HL-60/S4 treated with retinoic acid at 250 ng/mL for 4 days and 3 days (cell line): ENCODE results near the gene ALG12.
"Not testable (repeated sequence)": the region's sequence is repeated elsewhere in the genome, so short reads cannot be mapped to it uniquely, and the experiment has no call there.

ENCODE experiments used
- in situ Hi-C: fragments of 300-500 bp; cut with MboI; formaldehyde crosslinking; loops from 2 replicates; pipeline ENCODE4 v1.7.0; 2022; ENCODE audit warnings: low sequenced_read_pairs

Gene ALG12

DNA sequence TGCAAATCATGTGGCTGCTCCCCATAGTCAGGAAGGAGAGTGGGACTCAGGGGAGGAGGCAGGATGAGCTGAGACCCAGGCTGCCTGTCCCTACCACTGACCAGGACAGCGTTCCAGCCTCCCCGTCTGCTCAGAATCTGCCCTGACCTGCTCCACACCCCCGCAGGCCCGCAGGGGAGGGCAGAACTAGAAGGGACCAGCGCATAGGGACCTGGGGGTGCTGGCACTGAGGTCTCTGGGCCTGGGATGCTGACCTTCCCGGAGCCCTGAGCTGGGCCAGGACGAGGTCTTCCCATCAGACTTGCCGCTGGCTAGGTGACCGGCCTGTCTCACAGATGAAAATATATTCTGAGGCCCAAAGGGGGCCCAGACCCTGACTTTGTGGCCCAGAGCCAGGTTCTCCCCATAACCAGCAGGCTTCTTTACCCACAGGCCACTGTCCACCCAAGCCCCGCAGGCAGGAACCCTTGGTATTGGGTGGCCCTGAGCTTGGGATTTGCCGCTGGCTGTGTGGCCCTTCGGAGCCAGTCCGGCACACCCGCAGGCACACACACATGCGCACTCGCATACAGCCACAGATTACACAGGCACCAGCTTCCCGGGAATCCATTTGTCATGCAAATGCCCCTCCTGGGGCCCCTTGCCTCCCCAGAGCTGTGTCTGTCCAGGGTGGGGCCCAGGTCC, 28.5 kb upstream of the ALG12 start:
- in situ Hi-C loops = no loop called here

- in situ Hi-C loops = not testable (repeated sequence)
These were observed 27.0 kb upstream of the ALG12 start for GRCh38 chr22:49945042-49945794.

GRCh38 chr22:49944399-49944891, 26.2 kb upstream of the ALG12 start:
- in situ Hi-C loops = no loop called here

DNA sequence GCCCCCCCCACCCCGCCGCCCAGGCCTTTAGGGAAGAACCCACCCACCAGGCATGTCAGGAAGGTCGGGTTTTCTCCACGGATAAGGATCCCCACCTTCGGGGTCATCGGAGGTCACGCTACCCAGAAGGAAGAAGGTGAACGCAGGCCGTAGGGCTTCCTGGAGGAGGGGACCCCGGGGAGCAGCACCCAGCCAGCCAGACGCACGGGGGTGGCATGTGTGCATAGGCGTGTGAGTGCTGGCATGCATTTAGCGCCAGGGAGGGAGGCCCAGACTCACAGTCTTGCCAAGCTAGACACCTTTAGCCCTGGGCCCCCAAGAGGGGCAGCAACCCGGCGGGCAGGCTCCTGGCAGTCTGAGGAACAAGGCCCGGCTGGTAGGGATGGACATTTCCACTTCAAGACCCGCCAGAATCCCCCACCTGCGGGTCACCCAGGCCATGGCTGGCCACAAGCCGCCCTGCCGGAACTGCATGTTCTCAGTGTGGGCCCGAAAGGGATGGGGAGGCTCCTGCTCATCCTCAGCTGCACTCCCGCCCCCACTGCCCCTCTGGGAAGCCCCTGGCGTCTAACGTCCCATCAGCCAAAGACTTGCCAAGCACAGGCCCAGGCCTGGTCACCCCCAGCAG, 25.6 kb upstream of the ALG12 start:
- in situ Hi-C loops = no loop called here

DNA sequence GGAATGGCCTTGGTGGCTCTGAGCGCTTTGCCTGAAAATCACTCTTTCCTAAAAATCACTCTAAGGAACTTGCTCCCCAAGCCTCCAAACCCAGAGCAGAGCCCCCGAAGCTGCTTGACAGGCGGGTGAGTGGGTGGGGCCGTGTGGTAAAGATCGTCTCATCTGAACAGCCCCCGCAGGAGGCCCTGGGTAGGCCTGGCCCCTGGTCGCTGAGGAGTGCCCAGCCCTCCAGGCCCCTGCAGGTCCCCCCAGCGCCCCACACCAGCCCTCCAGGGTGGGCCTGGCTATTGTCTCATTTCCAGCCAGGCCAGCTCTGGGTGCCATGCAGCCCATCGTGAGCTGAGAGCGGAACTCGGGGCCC, 25.1 kb upstream of the ALG12 start:
- in situ Hi-C loops = no loop called here

- in situ Hi-C loops = no loop called here
These were observed 24.5 kb upstream of the ALG12 start for GRCh38 chr22:49942565-49943404.

DNA sequence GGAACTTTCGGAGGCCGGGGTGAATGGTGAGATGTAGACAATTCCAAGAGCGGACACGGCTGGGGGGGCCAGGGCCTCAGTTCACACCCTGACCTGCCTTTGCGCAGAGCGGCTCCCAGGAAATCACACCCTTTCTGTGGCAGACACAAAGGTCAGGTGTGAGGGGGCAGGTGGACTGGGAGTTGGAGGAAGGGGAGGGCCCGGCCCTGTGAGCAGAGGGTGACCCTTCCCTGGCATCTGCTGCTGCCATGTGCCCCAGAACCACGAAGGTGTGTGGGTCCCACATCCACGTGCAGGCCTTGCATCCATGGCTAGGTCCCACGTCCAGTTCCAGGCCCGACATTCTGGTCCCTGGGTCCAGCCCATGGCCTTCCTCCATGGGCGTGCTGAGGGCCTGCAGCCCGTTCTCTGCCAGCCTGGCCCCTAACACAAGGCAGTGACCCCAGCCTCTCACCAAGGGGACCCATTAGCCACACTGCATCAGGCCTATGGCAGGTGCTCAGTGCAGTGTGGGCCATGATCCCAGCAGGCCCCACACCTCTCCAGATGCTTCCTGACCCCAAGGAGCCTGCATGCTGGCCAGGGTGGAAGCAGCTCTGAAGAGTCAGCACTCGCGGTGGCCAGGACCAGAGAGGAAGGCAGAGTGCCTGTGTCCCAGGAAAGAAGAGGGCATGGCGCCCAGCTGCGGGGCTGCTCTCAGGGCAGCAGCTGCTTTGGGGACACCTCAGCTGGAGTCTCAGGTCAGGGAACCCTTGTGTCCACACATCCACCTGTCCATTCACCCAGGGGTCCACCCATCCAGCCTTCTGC, 23.5 kb upstream of the ALG12 start:
- in situ Hi-C loops = no loop called here

DNA sequence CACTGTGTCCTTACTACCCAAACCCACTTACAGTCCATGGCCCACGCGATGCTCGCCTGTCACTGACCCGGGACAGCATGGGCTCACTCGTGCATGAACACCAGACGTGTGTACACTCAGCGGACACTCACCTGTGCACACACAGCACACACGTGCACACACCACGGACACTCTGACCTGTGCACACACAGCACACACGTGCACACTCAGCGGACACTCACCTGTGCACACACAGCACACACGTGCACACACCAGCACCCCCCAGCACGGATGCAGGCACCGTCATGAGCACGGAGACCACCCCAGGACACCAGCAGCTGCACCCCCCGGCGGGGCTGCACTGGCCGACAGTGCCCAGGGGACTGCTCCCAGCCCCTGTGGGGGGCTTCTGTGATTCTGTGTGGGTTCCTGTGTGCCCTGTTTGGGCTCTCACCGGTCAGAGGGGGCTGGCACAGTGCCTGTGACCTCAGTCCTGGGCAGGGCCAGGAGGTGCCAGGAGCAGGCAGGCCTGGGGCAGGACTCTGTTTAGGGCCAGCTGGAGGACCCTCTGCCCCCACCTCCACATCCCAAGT, 20.4 kb upstream of the ALG12 start:
- in situ Hi-C loops = no loop called here

GRCh38 chr22:49937758-49938564, 19.7 kb upstream of the ALG12 start:
- in situ Hi-C loops = no loop called here

GRCh38 chr22:49936973-49937757, 18.9 kb upstream of the ALG12 start:
- in situ Hi-C loops = no loop called here

GRCh38 chr22:49936018-49936972, 18.1 kb upstream of the ALG12 start:
- in situ Hi-C loops = no loop called here

- in situ Hi-C loops = no loop called here
These were observed 17.3 kb upstream of the ALG12 start for GRCh38 chr22:49935561-49935960.

DNA sequence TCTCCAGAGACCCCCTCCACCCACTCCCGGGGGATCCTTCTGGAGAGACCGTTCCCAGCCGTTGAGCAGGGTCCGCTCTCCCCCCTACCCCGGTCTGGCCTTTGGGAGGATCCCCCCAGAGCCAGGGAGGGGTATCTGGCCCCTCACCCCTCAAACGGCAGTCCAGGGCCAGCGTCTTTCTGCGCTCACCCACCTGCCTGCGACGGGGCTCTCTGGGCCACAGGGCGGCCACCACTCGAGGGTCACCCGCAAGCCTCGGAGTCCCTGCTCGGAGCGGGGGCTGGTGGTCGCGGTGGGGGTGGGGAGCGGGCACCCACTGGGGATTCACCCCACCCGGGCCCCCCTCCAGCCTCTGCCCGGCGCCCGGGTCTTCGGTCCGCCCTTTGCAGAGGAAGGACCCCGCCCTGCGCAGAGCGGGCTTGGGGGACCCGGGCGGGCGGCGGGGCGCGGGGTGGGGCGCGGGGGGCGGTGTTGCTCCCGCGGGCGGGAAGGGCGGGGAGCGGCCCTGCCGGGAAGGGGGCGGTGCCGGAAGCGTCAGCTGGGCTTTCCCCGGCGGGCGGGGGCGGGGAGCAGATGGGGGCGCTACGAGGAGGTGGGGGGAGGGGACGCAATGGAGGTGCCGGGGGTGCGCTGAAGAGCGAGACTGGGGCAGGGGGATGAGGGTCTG, 16.8 kb upstream of the ALG12 start:
- in situ Hi-C loops = no loop called here

DNA sequence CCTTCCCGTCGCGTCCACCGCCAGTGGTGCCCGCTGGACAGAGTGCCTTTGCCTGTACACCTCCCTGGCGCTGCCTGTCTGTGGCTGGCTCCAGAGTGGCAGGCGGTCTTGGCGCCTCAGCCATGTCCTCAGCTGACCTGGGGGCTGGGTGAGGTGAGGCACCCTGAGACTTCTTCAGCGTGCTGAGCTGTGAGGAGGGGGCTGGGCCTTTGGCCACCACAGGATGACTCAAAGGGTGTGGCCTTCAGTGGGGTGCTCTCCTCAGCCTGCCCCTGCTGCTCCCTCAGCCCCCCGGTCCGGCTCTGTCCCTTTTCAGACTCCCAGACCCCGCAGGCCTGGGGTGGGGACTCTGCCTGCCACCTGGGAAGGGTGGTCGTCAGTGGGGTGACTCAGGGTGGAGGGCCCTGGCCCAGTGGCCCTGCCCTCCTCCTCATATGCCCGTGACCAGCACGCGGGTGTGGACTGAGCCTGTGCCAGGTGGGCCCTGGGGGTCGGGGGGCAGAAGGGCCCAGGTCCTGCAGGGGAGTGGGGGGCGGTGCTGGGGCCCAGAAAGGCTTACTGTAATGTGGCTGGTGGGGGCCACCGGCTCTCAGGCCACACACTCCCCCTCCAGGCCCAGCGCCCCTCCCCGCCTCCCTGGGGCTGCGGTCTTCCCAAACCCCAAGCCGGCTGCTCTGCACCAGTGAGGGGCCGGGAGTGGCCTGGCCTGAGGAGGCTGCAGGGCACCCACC, 16.1 kb upstream of the ALG12 start:
- in situ Hi-C loops = no loop called here

DNA sequence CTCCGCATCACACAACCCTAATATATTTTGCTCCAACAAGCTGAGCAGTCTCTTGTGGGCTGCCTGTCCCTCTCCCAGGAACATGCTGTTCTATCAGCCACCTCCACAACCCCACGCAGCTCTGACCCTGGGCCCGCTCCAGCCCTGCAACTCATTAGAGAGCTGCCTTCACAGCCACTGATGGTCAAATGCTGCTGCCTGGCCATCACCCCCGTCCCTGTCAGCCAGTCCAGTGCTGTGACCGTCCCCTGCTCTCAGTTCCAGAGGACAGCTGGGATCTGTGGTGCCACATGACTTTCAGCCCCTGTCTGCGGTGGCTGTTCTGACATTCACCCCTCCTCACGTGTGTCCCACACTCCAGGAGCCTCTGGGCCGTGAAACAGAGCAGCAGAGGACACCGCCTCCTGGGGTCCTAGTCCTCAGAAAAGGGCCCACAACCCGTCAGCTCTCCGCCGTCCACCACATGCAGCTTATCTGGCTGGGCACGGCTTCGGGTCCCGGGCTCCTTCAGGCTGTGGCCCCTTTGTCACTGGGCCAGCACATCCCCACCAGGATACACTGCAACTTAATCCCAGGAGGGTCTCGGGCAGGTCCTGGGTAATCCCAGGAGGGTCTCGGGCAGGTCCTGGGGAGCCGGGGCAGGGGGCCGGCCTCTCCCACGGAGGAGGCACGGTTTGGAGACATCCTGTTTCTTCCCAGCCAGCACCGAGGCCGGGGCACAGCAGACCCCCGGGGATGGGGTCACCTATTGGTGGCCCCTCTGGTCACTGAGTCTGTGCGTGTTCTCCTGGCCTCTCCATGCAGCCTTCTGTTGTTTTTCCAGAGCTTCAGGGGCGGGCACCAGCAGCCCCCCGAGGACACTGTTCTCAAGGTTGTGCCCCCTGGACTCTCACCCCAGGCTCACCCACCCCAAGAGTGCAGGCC, 15.3 kb upstream of the ALG12 start:
- in situ Hi-C loops = no loop called here
